Raji (cell line): ENCODE data around the gene HCAR3.
"Not testable (repeated sequence)": the region's sequence is repeated elsewhere in the genome, so short reads cannot be mapped to it uniquely, and the experiment has no call there.

Source experiments
- POLR2A ChIP-seq: IDR thresholded peaks from 2 replicates; pipeline ENCODE4 v1.6.1; 2011; ENCODE audit warnings: low read depth, low read length, control low read depth; ENCODE audit not compliant: insufficient read depth

Gene HCAR3

DNA sequence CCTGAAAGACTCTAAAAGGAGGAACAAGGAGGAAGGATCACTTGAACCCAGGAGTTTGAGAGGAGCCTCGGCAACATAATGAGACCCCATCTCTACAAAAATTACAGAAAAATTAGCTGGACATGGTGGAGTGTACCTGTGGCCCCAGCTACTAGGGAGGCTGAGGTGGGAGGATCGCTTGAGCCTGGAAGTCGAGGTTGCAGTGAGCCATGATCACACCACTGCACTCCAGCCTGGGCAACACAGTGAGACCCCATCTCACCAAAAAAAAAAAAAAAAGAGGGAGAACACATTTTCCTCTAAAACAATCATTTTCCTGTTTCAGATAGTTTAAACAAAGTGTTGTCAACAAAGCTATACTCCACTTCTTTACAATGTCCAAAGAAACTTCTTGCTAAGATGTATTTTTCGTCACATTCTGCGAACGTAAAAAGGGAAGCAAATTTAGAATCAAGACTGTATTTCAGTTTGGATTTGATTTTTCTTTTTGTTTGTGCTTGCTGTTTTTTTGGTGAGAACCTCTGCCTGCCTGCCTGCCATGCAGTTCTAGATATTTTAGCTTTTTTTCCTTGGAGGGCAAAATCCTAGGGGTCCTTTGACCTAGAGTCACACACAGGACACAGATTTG lies 9.0 kb upstream of the HCAR3 start:
- no peak for TF ChIP-seq POLR2A

- 0 out of 2 replicates have a peak, but pooled peaks have one; percentile 17 for TF ChIP-seq POLR2A
Measured at GRCh38 chr12:122724641-122725243, 8.1 kb upstream of the HCAR3 start.

GRCh38 chr12:122722387-122722786 lies 5.8 kb upstream of the HCAR3 start:
- no peak for TF ChIP-seq POLR2A

GRCh38 chr12:122721057-122721545 lies 4.5 kb upstream of the HCAR3 start:
- TF ChIP-seq POLR2A, result no peak

- TF ChIP-seq POLR2A, result not testable (repeated sequence)
Measured at GRCh38 chr12:122702890-122703611, 13.6 kb downstream of the HCAR3 start, which contains the start of gene HCAR2. TSS of gene HCAR2 (minus strand) at chr12:122703357. CDS start at chr12:122703283, 74 bp downstream.

DNA sequence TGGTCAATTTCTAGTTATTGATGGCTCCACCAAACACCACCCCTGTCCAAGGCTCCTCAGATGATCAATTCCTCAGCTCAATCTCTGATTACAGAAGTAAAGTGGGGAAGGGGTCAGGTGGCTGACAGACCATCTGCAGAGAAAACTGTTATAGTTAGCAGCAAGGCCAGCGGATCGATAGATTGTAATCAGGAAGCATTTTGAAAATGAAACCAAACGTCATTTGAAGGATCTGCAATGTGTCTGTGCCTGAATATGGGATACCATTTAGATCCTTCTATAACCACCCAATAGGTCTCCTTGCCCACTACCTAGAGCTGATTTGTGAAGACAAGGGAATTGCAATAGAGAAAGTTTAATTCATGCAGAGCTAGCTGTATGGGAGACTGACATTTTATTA lies 25.0 kb downstream of the HCAR3 start:
- no peak for TF ChIP-seq POLR2A

- TF ChIP-seq POLR2A, result no peak
Measured at GRCh38 chr12:122688291-122688690, 28.3 kb downstream of the HCAR3 start.

GRCh38 chr12:122687086-122687485 lies 29.5 kb downstream of the HCAR3 start:
- no peak for TF ChIP-seq POLR2A

DNA sequence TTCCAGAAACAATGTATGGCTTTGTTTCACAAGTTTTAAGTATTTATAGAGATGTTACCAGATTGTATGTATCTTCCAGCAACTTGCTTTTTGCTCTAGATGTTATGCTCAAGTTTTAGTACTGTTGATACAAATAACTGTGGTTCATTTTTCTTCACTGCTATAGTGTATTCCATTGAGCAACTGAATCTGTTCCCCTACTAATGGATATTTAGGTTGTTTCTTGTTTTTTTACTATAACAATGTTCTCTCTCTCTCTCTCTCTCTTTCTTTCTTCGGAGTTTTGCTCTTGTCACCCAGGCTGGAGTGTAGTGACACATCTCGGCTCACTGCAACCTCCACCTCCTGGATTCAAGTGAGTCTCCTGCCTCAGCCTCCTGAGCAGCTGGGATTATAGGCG lies 30.1 kb downstream of the HCAR3 start:
- TF ChIP-seq POLR2A, result no peak

- no peak for TF ChIP-seq POLR2A
Measured at GRCh38 chr12:122684297-122684813, 32.3 kb downstream of the HCAR3 start.

- TF ChIP-seq POLR2A, result no peak
Measured at GRCh38 chr12:122681814-122682213, 34.8 kb downstream of the HCAR3 start.

- no peak for TF ChIP-seq POLR2A
Measured at GRCh38 chr12:122672515-122672914, 44.1 kb downstream of the HCAR3 start.

- no peak for TF ChIP-seq POLR2A
Measured at GRCh38 chr12:122669397-122670070, 47.1 kb downstream of the HCAR3 start.

GRCh38 chr12:122668268-122668667 lies 48.3 kb downstream of the HCAR3 start:
- TF ChIP-seq POLR2A, result no peak

DNA sequence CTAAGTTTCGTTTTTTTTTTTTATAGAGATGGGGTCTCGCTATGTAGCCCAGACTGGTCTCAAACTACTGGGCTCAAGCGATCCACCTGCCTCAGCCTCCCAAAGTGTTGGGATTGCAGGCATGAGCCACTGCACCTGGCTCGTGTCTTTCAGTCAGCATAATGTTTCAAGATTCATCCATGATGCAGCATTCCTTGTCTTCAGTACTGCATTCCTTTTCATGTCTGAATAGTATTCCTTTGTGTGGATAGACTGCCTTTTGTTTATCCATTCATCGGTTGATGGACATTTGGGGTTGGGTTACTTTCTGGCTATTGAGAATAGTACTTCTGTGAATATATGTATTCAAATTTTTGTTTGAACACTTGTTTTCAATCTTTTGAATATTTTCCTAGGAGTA lies 50.9 kb downstream of the HCAR3 start:
- no peak for TF ChIP-seq POLR2A

DNA sequence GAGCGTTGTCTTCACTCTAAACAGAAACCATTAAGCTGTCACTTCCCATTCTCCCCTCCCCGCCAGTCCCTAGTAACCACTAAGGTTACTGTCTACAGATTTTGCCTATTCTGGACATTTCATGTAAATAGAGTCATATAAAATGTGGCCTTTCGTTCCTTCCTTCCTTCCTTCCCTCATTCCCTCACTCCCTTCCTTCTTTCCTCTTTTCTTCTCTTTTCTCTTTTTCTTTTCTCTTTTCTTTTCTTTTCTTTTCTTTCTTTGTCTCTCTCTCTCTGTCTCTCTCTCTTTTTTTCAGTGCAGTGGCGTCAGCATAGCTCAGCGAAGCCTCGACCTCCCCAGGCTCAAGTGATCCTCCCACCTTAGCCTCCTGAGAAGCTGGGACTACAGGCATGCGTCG lies 51.3 kb downstream of the HCAR3 start:
- TF ChIP-seq POLR2A, result no peak
